Keratinocyte (primary cell): ENCODE measurements around the gene TOM1. TPM values are rescaled to one million over a fixed set of nuclear protein-coding genes. Genes with fewer than 3 reads are reported as not detected.

ENCODE experiments used
- DNase-seq: peaks from one replicate; pipeline ENCODE4 v3.0.0-alpha.2; 2011; ENCODE audit warnings: low read depth, missing footprints, low spot score
- FAIRE-seq: peaks from 2 replicates; lab custom pipeline; 2011; peaks lifted over from hg19 to GRCh38; lab: Jason Lieb, UNC
- H2AFZ ChIP-seq: 2 replicates; pipeline ENCODE4 v1.6.0; 2012; ENCODE audit warnings: low read length, control low read depth, inconsistent platforms; ENCODE audit not compliant: control insufficient read depth
- H3K27ac ChIP-seq: 2 replicates; pipeline ENCODE4 v1.5.1; 2011; ENCODE audit warnings: low read length; ENCODE audit not compliant: control insufficient read depth, insufficient read depth
- H3K27me3 ChIP-seq: 3 replicates; pipeline ENCODE4 v1.6.0; 2011; ENCODE audit warnings: low read length; ENCODE audit not compliant: control insufficient read depth, insufficient read depth; ENCODE audit errors: extremely low read depth
- H3K36me3 ChIP-seq, 2 experiments: 2 replicates in 1 of 2; 3 replicates in 1 of 2; pipeline ENCODE4 v1.5.1; 2011; ENCODE audit warnings: low read length in 2 of 2, mild to moderate bottlenecking in 1 of 2; ENCODE audit not compliant: control insufficient read depth in 2 of 2, insufficient read depth in 2 of 2; ENCODE audit errors: extremely low read depth in 1 of 2
- H3K4me1 ChIP-seq: 3 replicates; pipeline ENCODE4 v1.5.1; 2011; ENCODE audit warnings: low read length; ENCODE audit not compliant: control insufficient read depth, insufficient read depth; ENCODE audit errors: extremely low read depth
- H3K4me2 ChIP-seq: 3 replicates; pipeline ENCODE4 v1.6.0; 2011; ENCODE audit warnings: low read depth, low read length; ENCODE audit not compliant: control insufficient read depth, insufficient read depth; ENCODE audit errors: extremely low read depth
- H3K4me3 ChIP-seq, 3 experiments: fragments of 200-600 bp in 1 of 3; sonication (generic) in 1 of 3; 2 replicates in 2 of 3; 3 replicates in 1 of 3; pipeline ENCODE4 v1.5.1; 2011 to 2016; ENCODE audit warnings: low read length in 3 of 3, mild to moderate bottlenecking in 3 of 3, control low read depth in 2 of 3, inconsistent platforms in 1 of 3, low read depth in 1 of 3, mixed read lengths in 1 of 3, mixed run types in 1 of 3, moderate library complexity in 1 of 3; ENCODE audit not compliant: control insufficient read depth in 2 of 3, insufficient read depth in 2 of 3; ENCODE audit errors: extremely low read depth in 1 of 3
- H3K79me2 ChIP-seq: 2 replicates; pipeline ENCODE4 v1.6.0; 2012; ENCODE audit warnings: low read length; ENCODE audit not compliant: control insufficient read depth, insufficient read depth
- H3K9ac ChIP-seq: 3 replicates; pipeline ENCODE4 v1.6.0; 2011; ENCODE audit warnings: low read length; ENCODE audit not compliant: control insufficient read depth, insufficient read depth; ENCODE audit errors: extremely low read depth
- H3K9me1 ChIP-seq: 3 replicates; pipeline ENCODE4 v1.6.0; 2011; ENCODE audit warnings: low read length; ENCODE audit not compliant: control insufficient read depth, insufficient read depth; ENCODE audit errors: extremely low read depth
- H3K9me3 ChIP-seq: 2 replicates; pipeline ENCODE4 v1.5.1; 2012; ENCODE audit warnings: low read depth, low read length; ENCODE audit not compliant: control insufficient read depth
- H4K20me1 ChIP-seq: 3 replicates; pipeline ENCODE4 v1.6.0; 2011; ENCODE audit warnings: low read length; ENCODE audit not compliant: control insufficient read depth, insufficient read depth; ENCODE audit errors: extremely low read depth
- EZH2 ChIP-seq: IDR thresholded peaks from one replicate; pipeline ENCODE4 v1.6.1; 2012; ENCODE audit warnings: inconsistent platforms, mild to moderate bottlenecking, low read length, moderate library complexity
- dilution Hi-C: fragments of 300-500 bp; cut with MboI; formaldehyde crosslinking; loops from one replicate; pipeline ENCODE4 v1.7.0; 2020; ENCODE audit warnings: low sequenced_read_pairs; ENCODE audit not compliant: extremely low pct_ligation_motif_present
- polyA plus RNA-seq, 5 experiments: library from polyadenylated mRNA; depleted of rRNA in 3 of 5; stranded (reverse) in 3 of 5; stranded (forward) in 1 of 5; unstranded in 1 of 5; fragments of >200 nt; gene quantifications; 1 replicate in 1 of 5; 2 replicates in 3 of 5; 3 replicates in 1 of 5; pipeline versions ENCODE4 v1.2.1 to v1.2.3, GENCODE V29; 2011 to 2012; ENCODE audit warnings: missing spikeins in 2 of 5, low read depth in 1 of 5, low replicate concordance in 1 of 5
- TF ChIP-seq, protein P1 (sequence below), 3 experiments: IDR thresholded peaks in 1 of 3; conservative IDR thresholded peaks in 1 of 3; optimal IDR thresholded peaks in 1 of 3; 2 replicates in 2 of 3; 3 replicates in 1 of 3; pipeline versions ENCODE3 to v1.5.1; 2011; ENCODE audit warnings: low read length in 3 of 3, mild to moderate bottlenecking in 3 of 3, moderate library complexity in 2 of 3, control low read depth in 1 of 3, inconsistent platforms in 1 of 3; ENCODE audit not compliant: insufficient read depth in 2 of 3; ENCODE audit errors: extremely low read depth in 1 of 3

The TOM1 gene
- polyA plus RNA-seq, 1 donor (not counting 4 experiments of a cell fraction or from before 2014, with no cell fraction given) = 17.4 TPM

DNA sequence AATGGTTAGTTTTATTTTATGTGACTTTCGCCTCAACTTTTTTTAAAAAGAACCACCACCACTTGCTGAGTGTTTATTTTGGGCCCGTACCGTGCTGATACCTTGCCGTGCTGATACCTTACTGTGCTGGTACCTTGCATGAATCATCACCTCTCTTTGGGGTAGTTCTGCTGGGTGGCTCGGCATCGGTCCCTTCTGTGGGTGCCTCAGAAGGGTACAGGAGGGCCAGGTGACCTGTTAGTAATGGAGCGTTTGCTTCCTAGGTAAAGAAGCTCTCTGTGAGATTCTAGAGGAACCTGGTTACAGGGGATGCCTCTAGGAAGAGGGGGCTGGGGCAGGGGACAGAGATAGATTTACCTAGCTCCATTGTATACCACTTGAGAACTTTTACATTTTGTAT is 17.1 kb downstream of the TOM1 start:
- TF ChIP-seq, protein P1, sequence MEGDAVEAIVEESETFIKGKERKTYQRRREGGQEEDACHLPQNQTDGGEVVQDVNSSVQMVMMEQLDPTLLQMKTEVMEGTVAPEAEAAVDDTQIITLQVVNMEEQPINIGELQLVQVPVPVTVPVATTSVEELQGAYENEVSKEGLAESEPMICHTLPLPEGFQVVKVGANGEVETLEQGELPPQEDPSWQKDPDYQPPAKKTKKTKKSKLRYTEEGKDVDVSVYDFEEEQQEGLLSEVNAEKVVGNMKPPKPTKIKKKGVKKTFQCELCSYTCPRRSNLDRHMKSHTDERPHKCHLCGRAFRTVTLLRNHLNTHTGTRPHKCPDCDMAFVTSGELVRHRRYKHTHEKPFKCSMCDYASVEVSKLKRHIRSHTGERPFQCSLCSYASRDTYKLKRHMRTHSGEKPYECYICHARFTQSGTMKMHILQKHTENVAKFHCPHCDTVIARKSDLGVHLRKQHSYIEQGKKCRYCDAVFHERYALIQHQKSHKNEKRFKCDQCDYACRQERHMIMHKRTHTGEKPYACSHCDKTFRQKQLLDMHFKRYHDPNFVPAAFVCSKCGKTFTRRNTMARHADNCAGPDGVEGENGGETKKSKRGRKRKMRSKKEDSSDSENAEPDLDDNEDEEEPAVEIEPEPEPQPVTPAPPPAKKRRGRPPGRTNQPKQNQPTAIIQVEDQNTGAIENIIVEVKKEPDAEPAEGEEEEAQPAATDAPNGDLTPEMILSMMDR (optimal IDR thresholded peaks at IDR 0.05 in 1 of 3, IDR thresholded peaks at IDR 0.05 in 1 of 3, conservative IDR thresholded peaks at IDR 0.05 in 1 of 3; ENCODE audit: extremely low read depth in 1 of 3, insufficient read depth in 2 of 3, low read length in 3 of 3) = no peak
- no peak for TF ChIP-seq EZH2
- H3K9me1 ChIP-seq = peaks cover 4% of the 10 kb centered on the region
- dilution Hi-C loops = no loop called here
- no peak overlapping the region for H3K9ac ChIP-seq
- no peak overlapping the region for H2AFZ ChIP-seq
- peaks cover 0 to 10% of the 10 kb centered on the region in 2 experiments for H3K36me3 ChIP-seq
- FAIRE-seq = no peak
- no peaks in the 10 kb centered on the region for H3K27me3 ChIP-seq
- H3K27ac ChIP-seq = no peak overlapping the region
- peaks cover 22% of the 10 kb centered on the region for H3K4me1 ChIP-seq
- H3K4me3 ChIP-seq = no peak overlapping the region
- H3K9me3 ChIP-seq = no peaks in the 10 kb centered on the region
- DNase-seq = no peak
- no peaks in the 10 kb centered on the region for H3K79me2 ChIP-seq
- peaks cover 2% of the 10 kb centered on the region for H4K20me1 ChIP-seq
- H3K4me2 ChIP-seq = no peak overlapping the region

DNA sequence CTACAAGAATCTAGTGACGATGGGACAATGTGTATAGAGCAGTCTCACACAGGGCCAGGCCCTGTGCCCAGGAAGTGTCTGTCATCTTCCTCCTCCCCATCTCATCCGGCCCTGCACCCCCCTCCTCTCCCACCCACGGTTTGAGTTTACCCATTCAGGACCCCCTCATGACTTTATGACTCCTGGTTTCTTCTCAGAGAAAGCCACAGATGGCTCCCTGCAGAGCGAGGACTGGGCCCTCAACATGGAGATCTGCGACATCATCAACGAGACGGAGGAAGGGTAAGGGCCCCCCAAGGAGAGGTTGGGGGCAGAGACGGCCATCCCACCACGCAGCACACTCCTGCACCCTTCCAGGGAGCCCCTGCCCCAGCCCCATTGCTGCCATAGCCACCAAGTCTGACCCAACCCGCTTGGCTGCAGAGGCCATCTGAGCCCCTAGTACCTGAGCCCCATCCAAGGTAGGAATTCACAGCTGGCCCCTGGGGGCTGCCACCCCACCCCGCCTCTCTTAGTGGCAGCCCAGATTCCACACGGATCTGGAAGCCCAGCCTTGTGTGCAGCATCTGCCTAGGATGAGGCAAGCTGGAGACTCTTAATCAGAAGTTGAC is 18.1 kb downstream of the TOM1 start:
- Histone ChIP-seq H3K4me1 (peaks cover 17% of the 10 kb centered on the region), H3K79me2 (no peaks in the 10 kb centered on the region), H3K4me2 (no peak overlapping the region), H3K36me3 (peaks cover 0 to 14% of the 10 kb centered on the region in 2 experiments), H2AFZ (no peak overlapping the region), H3K27ac (no peak overlapping the region), H4K20me1 (peaks cover 2% of the 10 kb centered on the region), H3K9me1 (peaks cover 4% of the 10 kb centered on the region), H3K4me3 (no peak overlapping the region), H3K9me3 (no peaks in the 10 kb centered on the region), H3K9ac (no peak overlapping the region), H3K27me3 (no peaks in the 10 kb centered on the region)
- DNase-seq (no peak), FAIRE-seq (no peak)
- dilution Hi-C loops = no loop called here
- TF ChIP-seq EZH2 = no peak
- TF ChIP-seq, protein P1 (optimal IDR thresholded peaks at IDR 0.05 in 1 of 3, IDR thresholded peaks at IDR 0.05 in 1 of 3, conservative IDR thresholded peaks at IDR 0.05 in 1 of 3; ENCODE audit: extremely low read depth in 1 of 3, insufficient read depth in 2 of 3, low read length in 3 of 3) = no peak
